ENCODE measurements around the gene MAP7D3. TPM values are rescaled to one million over a fixed set of nuclear protein-coding genes. Genes with fewer than 3 reads are reported as not detected.
"Not testable (repeated sequence)": the region's sequence is repeated elsewhere in the genome, so short reads cannot be mapped to it uniquely, and the experiment has no call there.

Gene MAP7D3, protein sequence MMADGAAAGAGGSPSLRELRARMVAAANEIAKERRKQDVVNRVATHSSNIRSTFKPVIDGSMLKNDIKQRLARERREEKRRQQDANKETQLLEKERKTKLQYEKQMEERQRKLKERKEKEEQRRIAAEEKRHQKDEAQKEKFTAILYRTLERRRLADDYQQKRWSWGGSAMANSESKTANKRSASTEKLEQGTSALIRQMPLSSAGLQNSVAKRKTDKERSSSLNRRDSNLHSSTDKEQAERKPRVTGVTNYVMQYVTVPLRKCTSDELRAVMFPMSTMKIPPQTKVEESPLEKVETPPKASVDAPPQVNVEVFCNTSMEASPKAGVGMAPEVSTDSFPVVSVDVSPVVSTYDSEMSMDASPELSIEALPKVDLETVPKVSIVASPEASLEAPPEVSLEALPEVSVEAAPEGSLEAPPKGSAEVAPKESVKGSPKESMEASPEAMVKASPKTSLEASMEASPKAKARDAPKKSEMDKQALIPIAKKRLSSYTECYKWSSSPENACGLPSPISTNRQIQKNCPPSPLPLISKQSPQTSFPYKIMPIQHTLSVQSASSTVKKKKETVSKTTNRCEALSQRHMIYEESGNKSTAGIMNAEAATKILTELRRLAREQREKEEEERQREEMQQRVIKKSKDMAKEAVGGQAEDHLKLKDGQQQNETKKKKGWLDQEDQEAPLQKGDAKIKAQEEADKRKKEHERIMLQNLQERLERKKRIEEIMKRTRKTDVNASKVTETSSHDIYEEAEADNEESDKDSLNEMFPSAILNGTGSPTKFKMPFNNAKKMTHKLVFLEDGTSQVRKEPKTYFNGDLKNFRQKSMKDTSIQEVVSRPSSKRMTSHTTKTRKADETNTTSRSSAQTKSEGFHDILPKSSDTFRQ
- total RNA-seq, result 10 to 100 TPM in 1 of 2 donors, 1 to 10 TPM in 1; 8.5 to 13.7 TPM
- 1 to 10 TPM; 7.7 to 8.8 TPM for polyA plus RNA-seq (ENCODE audit: insufficient read length in 2 of 2)
- long read RNA-seq, donor 1, full-length matches to known transcripts, result 1 of 1 reads
- long read RNA-seq, donor 1, partial matches to known transcripts, result 0 of 1 reads
- long read RNA-seq, donor 1, other reads (novel, unspliced or antisense), result 0 of 1 reads
- long read RNA-seq, donor 2, result 0 reads
- long read RNA-seq, donor 3, result 0 reads
- long read RNA-seq, donor 4, partial matches to known transcripts, result 6 of 6 reads
- long read RNA-seq, donor 4, other reads (novel, unspliced or antisense), result 0 of 6 reads

DNA sequence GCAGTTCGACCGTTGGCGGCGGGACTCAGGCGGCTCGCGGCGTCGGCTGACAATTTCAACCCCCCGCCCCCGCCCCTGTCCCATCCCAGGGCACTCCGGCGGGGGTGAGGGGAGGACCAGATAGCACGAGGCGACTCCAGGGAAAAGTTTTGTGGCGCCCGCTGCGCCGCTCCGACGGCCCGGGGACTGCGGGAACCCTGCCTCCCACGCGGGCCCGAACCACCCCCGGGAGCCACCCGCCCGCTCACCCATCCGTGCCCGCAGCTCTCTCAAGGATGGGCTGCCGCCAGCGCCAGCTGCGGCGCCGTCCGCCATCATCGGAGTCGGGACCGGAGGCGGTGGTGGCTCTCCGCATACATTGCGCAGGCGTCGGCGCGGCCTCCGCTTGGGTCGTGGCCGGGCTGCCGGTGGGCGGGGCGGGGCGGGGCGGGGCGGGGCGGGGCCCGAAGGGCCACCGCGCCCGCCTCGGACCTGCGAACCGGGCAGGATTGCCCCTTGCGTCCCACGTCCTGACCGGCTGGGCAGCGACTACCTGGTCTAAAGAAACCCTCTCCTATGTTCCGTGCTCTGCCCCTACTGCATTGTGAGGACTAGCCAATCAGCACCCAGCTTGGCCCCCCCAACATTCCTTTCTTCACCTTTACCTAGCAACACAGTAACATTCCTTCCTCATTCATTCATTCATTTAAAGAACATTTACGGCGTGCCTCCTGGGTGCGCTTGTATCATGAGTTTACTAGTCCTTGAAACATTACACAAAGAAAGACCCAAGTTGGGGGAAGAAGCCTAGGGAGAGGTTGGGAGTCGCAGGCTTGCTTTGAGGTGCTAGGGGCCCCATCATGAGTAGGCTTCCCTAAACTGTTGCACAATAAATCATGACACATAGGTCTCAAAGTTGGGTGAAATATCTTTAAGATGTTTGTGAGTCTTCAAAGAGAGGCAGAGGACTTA is at the start of gene MAP7D3:
MAP7D3 (minus strand) TSS at position 360 of the 951 bp plus-strand sequence; CDS start at position 318, 42 bp downstream.
- no peak within 1 kb of the TSS for H3K27ac ChIP-seq (ENCODE audit: low read depth, low read length)
- H3K36me3 ChIP-seq (ENCODE audit: control insufficient read depth, insufficient read depth, low read length), result no peaks in the 10 kb centered on the region
- 18% methylated on average over 69 of the region's 73 CpGs for WGBS (ENCODE audit: insufficient coverage)
- no peaks in the 10 kb centered on the region for H3K4me1 ChIP-seq (ENCODE audit: control insufficient read depth, insufficient read depth, low read length)
- DNase-seq (ENCODE audit: low read depth in 4 of 6, low spot score in 6 of 6), result peak in 3 of 6 donors; percentile 24 to 78 (median 69)
- H3K27me3 ChIP-seq (ENCODE audit: control insufficient read depth, insufficient read depth, low read length), result no peaks in the 10 kb centered on the region
- H3K4me3 ChIP-seq (ENCODE audit: low read depth, low read length), result peak within 1 kb of the TSS; percentile 56
- peaks cover 2% of the 10 kb centered on the region for H3K9me3 ChIP-seq (ENCODE audit: control insufficient read depth, insufficient read depth, low read length)

DNA sequence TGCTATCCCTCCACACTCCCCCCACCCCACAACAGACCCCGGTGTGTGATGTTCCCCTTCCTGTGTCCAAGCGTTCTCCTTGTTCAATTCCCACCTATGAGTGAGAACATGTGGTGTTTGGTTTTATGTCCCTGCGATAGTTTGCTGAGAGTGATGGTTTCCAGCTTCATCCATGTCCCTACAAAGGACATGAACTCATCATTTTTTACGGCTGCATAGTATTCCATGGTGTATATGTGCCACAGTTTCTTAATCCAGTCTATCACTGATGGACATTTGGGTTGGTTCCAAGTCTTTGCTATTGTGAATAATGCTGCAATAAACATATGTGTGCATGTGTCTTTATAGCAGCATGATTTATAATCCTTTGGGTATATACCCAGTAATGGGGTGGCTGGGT is 49.5 kb upstream of the MAP7D3 start, which contains the start of gene ADGRG4:
ADGRG4 (plus strand) TSS at position 243 of the 400 bp plus-strand sequence. CDS start 7,815 bp downstream, outside the sequence.
- not testable (repeated sequence) for H3K4me1 ChIP-seq (ENCODE audit: control insufficient read depth, insufficient read depth, low read length); H3K27me3 ChIP-seq (ENCODE audit: control insufficient read depth, insufficient read depth, low read length); H3K36me3 ChIP-seq (ENCODE audit: control insufficient read depth, insufficient read depth, low read length); H3K4me3 ChIP-seq (ENCODE audit: low read depth, low read length); H3K9me3 ChIP-seq (ENCODE audit: control insufficient read depth, insufficient read depth, low read length); H3K27ac ChIP-seq (ENCODE audit: low read depth, low read length); DNase-seq (ENCODE audit: low read depth in 4 of 6, low spot score in 6 of 6)
- WGBS (ENCODE audit: insufficient coverage), result no CpG with 5 or more reads among the region's 4 CpGs

DNA sequence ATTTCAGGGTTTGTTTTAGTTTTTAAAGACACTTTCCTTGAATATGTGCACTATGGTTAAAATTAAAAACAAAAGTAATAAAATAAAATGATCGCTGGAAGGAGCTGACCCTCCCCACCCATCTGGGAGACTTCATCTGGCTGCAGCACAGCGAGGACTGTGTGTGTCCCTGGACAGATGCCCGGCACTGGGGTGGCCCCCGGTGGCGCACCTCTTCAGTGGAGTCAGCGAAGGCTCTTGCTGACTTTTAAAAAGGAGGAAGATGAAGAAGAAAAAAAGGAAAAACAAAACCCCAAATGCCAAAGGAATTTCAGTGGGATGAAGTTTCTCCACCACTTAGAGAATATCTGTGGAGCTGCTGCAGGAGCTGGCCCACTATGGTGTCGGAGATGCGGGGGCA is 44.2 kb upstream of the MAP7D3 start:
- Histone ChIP-seq H3K27ac (ENCODE audit: low read depth, low read length) (no peak overlapping the region), H3K4me3 (ENCODE audit: low read depth, low read length) (no peak overlapping the region), H3K36me3 (ENCODE audit: control insufficient read depth, insufficient read depth, low read length) (no peaks in the 10 kb centered on the region), H3K9me3 (ENCODE audit: control insufficient read depth, insufficient read depth, low read length) (no peaks in the 10 kb centered on the region), H3K4me1 (ENCODE audit: control insufficient read depth, insufficient read depth, low read length) (no peaks in the 10 kb centered on the region), H3K27me3 (ENCODE audit: control insufficient read depth, insufficient read depth, low read length) (peaks cover 2% of the 10 kb centered on the region)
- WGBS (ENCODE audit: insufficient coverage), result 80% methylated on average over 3 of the region's 8 CpGs
- DNase-seq (ENCODE audit: low read depth in 4 of 6, low spot score in 6 of 6), result no peak

DNA sequence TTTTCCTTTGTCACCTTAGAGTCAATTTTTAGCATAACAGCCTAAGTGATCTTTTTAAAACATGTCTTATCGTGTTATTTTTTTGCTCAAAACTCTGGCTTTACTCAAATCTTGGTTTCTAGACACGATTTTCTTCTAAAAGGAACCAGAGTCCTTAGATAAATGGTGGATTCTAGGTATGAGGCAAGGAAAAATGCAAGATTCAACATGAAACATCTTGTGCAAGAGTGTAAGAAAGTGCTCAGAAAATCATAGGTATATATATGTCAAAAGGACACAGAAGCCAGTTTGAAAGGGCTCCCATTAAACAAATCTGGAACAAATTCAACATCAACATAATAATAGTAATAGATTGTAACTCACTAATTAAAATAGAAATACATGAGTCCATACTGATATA is 41.5 kb upstream of the MAP7D3 start:
- H3K27me3 ChIP-seq (ENCODE audit: control insufficient read depth, insufficient read depth, low read length), result peaks cover 2% of the 10 kb centered on the region
- WGBS (ENCODE audit: insufficient coverage), result no CpG with 5 or more reads among the region's 2 CpGs
- no peaks in the 10 kb centered on the region for H3K9me3 ChIP-seq (ENCODE audit: control insufficient read depth, insufficient read depth, low read length)
- no peak for DNase-seq (ENCODE audit: low read depth in 4 of 6, low spot score in 6 of 6)
- no peaks in the 10 kb centered on the region for H3K4me1 ChIP-seq (ENCODE audit: control insufficient read depth, insufficient read depth, low read length)
- H3K4me3 ChIP-seq (ENCODE audit: low read depth, low read length), result no peak overlapping the region
- no peaks in the 10 kb centered on the region for H3K36me3 ChIP-seq (ENCODE audit: control insufficient read depth, insufficient read depth, low read length)
- H3K27ac ChIP-seq (ENCODE audit: low read depth, low read length), result no peak overlapping the region

DNA sequence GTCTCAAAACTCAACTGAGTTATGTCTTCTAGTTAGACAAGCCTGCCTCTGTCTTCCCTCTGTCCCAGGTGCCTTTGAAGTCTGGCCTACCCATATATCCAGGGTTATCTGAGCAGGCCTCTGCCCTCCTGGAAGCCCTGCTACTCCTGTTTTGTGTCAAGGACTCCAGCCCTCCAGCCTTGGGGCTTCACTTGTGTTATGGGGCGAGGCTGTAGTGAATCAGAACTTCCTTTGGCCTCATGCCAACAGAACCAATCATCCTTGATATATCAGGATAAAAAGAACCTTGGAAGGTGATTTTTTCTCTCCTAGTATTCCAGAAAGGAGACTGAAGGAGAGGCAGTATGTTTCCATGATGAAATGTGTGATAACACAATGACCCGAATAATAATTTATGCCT is 40.6 kb upstream of the MAP7D3 start:
- WGBS (ENCODE audit: insufficient coverage), result 75% methylated on average over 1 of the region's 2 CpGs
- Histone ChIP-seq H3K4me3 (ENCODE audit: low read depth, low read length) (no peak overlapping the region), H3K9me3 (ENCODE audit: control insufficient read depth, insufficient read depth, low read length) (no peaks in the 10 kb centered on the region), H3K4me1 (ENCODE audit: control insufficient read depth, insufficient read depth, low read length) (no peaks in the 10 kb centered on the region), H3K27me3 (ENCODE audit: control insufficient read depth, insufficient read depth, low read length) (peaks cover 2% of the 10 kb centered on the region), H3K27ac (ENCODE audit: low read depth, low read length) (no peak overlapping the region), H3K36me3 (ENCODE audit: control insufficient read depth, insufficient read depth, low read length) (no peaks in the 10 kb centered on the region)
- DNase-seq (ENCODE audit: low read depth in 4 of 6, low spot score in 6 of 6), result no peak

DNA sequence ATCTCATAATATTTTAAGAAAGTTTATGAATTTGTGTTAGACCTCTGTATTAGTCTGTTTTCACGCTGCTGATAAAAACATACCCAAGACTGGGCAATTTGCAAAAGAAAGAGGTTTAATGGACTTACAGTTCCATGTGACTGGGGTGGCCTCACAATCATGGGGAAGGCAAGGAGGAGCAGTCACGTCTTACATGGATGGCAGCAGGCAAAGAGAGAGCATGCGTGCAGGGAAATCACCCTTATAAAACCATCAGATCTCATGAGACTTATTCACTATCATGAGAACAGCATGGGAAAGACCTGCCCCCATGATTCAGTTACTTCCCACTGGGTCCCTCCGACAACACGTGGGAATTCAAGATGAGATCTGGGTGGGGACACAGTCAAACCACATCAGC is 35.2 kb upstream of the MAP7D3 start:
- not testable (repeated sequence) for H3K27me3 ChIP-seq (ENCODE audit: control insufficient read depth, insufficient read depth, low read length); H3K9me3 ChIP-seq (ENCODE audit: control insufficient read depth, insufficient read depth, low read length); H3K27ac ChIP-seq (ENCODE audit: low read depth, low read length); DNase-seq (ENCODE audit: low read depth in 4 of 6, low spot score in 6 of 6); H3K4me3 ChIP-seq (ENCODE audit: low read depth, low read length); H3K36me3 ChIP-seq (ENCODE audit: control insufficient read depth, insufficient read depth, low read length); H3K4me1 ChIP-seq (ENCODE audit: control insufficient read depth, insufficient read depth, low read length)
- WGBS (ENCODE audit: insufficient coverage), result 76% methylated on average over 4 of the region's 5 CpGs

DNA sequence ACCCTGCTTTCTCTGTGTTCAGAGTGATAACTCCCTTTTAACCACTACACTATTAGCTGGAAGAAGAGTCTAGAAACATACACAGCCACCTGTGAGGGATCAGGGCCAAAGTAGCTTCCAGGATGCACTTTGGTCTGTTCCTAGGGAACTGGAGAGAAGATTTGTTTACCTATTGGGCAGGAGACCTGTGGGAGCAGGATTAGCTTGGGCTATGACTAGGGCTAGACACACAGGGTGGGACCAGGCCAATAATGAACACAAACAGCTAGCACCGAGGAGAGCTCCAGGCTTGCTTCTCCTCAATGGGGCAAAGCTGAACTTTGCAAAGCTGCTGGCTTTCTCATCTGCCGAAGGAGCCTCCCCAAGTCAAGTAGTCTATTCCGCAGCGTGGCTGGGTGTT is 24.4 kb upstream of the MAP7D3 start:
- Histone ChIP-seq H3K4me1 (ENCODE audit: control insufficient read depth, insufficient read depth, low read length) (peaks cover 3% of the 10 kb centered on the region), H3K36me3 (ENCODE audit: control insufficient read depth, insufficient read depth, low read length) (no peaks in the 10 kb centered on the region), H3K4me3 (ENCODE audit: low read depth, low read length) (no peak overlapping the region), H3K27ac (ENCODE audit: low read depth, low read length) (no peak overlapping the region), H3K27me3 (ENCODE audit: control insufficient read depth, insufficient read depth, low read length) (no peaks in the 10 kb centered on the region), H3K9me3 (ENCODE audit: control insufficient read depth, insufficient read depth, low read length) (no peaks in the 10 kb centered on the region)
- 73% methylated on average over 4 of the region's 4 CpGs for WGBS (ENCODE audit: insufficient coverage)
- no peak for DNase-seq (ENCODE audit: low read depth in 4 of 6, low spot score in 6 of 6)

DNA sequence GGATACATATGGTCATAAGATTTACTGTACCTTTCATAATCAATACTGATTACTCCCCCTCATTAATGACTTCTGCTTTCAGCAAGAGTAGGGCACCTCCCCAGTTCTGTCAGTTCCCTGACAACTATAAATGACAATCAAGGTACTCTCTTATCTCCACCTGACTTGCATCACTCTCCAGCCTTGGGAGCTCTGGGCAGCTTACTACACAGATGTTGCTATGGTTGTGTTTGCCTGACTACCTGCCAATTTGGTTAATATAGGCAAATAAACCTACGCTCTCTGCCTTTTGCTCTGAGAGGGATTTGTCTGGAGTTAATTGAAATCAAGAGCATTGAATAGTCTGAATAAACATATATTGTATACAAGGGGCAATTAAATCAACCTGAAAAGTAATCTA is 22.8 kb upstream of the MAP7D3 start:
- no peak overlapping the region for H3K27ac ChIP-seq (ENCODE audit: low read depth, low read length)

More for the DNA sequence above, 22.8 kb upstream of the MAP7D3 start:
- H3K27me3 ChIP-seq (ENCODE audit: control insufficient read depth, insufficient read depth, low read length), result no peaks in the 10 kb centered on the region
- no peaks in the 10 kb centered on the region for H3K36me3 ChIP-seq (ENCODE audit: control insufficient read depth, insufficient read depth, low read length)
- WGBS (ENCODE audit: insufficient coverage), result no CpG with 5 or more reads among the region's 1 CpG
- peaks cover 3% of the 10 kb centered on the region for H3K4me1 ChIP-seq (ENCODE audit: control insufficient read depth, insufficient read depth, low read length)
- H3K4me3 ChIP-seq (ENCODE audit: low read depth, low read length), result no peak overlapping the region
- H3K9me3 ChIP-seq (ENCODE audit: control insufficient read depth, insufficient read depth, low read length), result no peaks in the 10 kb centered on the region
- no peak for DNase-seq (ENCODE audit: low read depth in 4 of 6, low spot score in 6 of 6)

Measured in spinal cord (tissue), 10 donors.